Activated B cell treated with CpG ODN at 0.5 μM for 24 hours (primary cell): ENCODE data around the gene CACTIN. TPM values are rescaled to one million over a fixed set of nuclear protein-coding genes. Genes with fewer than 3 reads are reported as not detected.

Experiments used
- ATAC-seq: fragments of 200-7000 bp; cut with Tn5 transposase; one replicate; pipeline ENCODE4 v1.10.0; 2021; ENCODE audit warnings: low read depth, mild to moderate bottlenecking, moderate library complexity
- CTCF ChIA-PET: fragments of 350-600 bp; sonication (Branson Sonifier 250); formaldehyde crosslinking; loops from one replicate; lab custom pipeline; 2021; ENCODE audit warnings: antibody characterized with exemption; lab: Charles Lee
- POLR2A ChIA-PET: fragments of 350-600 bp; sonication (Branson Sonifier 250); formaldehyde crosslinking; loops from one replicate; lab custom pipeline; 2021; ENCODE audit warnings: antibody characterized with exemption; lab: Charles Lee
- DNase-seq: peaks from one replicate; pipeline ENCODE4 v3.0.0; 2022
- H3K27ac Mint-ChIP-seq: one replicate; pipeline ENCODE4 v1.8.0; 2020; ENCODE audit warnings: mixed read lengths
- H3K27me3 Mint-ChIP-seq: one replicate; pipeline ENCODE4 v1.8.0; 2021; ENCODE audit warnings: mixed read lengths
- H3K36me3 Mint-ChIP-seq: one replicate; pipeline ENCODE4 v1.8.0; 2021; ENCODE audit warnings: low read depth, mixed read lengths
- H3K4me1 Mint-ChIP-seq: one replicate; pipeline ENCODE4 v1.8.0; 2021; ENCODE audit warnings: mixed read lengths
- H3K4me3 Mint-ChIP-seq: one replicate; pipeline ENCODE4 v1.8.0; 2020; ENCODE audit warnings: mild to moderate bottlenecking, mixed read lengths
- H3K9me3 Mint-ChIP-seq: one replicate; pipeline ENCODE4 v1.8.0; 2020; ENCODE audit warnings: mixed read lengths
- CTCF ChIP-seq: fragments of 200-600 bp; IDR thresholded peaks from one replicate; pipeline ENCODE4 v1.8.0; 2022; ENCODE audit warnings: antibody characterized with exemption, mild to moderate bottlenecking
- intact Hi-C: fragments of 100-400 bp; cut with micrococcal nuclease; formaldehyde crosslinking; loops from one replicate; pipeline ENCODE4 v1.15.1; 2024
- total RNA-seq: library from RNA; stranded (reverse); gene quantifications from 2 replicates; pipeline ENCODE4 v1.2.3, GENCODE V29; 2022

The CACTIN gene
- total RNA-seq, 1 donor from 2014 or later = 48.1 TPM

- DNase-seq = no peak
- no peak for TF ChIP-seq CTCF
- Mint-ChIP-seq H3K4me3 (no peak overlapping the region), H3K9me3 (no peaks in the 10 kb centered on the region), H3K36me3 (peaks cover 30% of the 10 kb centered on the region), H3K27ac (no peak overlapping the region), H3K4me1 (peaks cover 15% of the 10 kb centered on the region), H3K27me3 (peaks cover 1% of the 10 kb centered on the region)
- intact Hi-C loops = no loop called here
- ChIA-PET CTCF (no interaction called here), POLR2A (no interaction called here)
- no peak for ATAC-seq
Measured at GRCh38 chr19:3611841-3612240, 14.7 kb downstream of the CACTIN start.

- Mint-ChIP-seq H3K9me3 (no peaks in the 10 kb centered on the region), H3K4me3 (no peak overlapping the region), H3K27me3 (peaks cover 1% of the 10 kb centered on the region), H3K27ac (no peak overlapping the region), H3K36me3 (peaks cover 28% of the 10 kb centered on the region), H3K4me1 (peaks cover 15% of the 10 kb centered on the region)
- intact Hi-C loops = no loop called here
- POLR2A ChIA-PET = no interaction called here
- DNase-seq (no peak), ATAC-seq (no peak)
- CTCF ChIA-PET = no interaction called here
- TF ChIP-seq CTCF = no peak
Measured at GRCh38 chr19:3610745-3611717, 15.6 kb downstream of the CACTIN start.

- POLR2A ChIA-PET = no interaction called here
- intact Hi-C loops = loop anchor here (5.0 kb wide), 1 partner anchor 53 kb away; the partner anchor contains the start of gene MFSD12
- no peak for ATAC-seq
Measured at GRCh38 chr19:3609779-3610719, 16.5 kb downstream of the CACTIN start.

GRCh38 chr19:3608750-3609322 is 17.8 kb downstream of the CACTIN start:
- Mint-ChIP-seq H3K4me1 (peaks cover 15% of the 10 kb centered on the region), H3K36me3 (peaks cover 22% of the 10 kb centered on the region), H3K9me3 (no peaks in the 10 kb centered on the region), H3K27me3 (peaks cover 1% of the 10 kb centered on the region), H3K4me3 (no peak overlapping the region), H3K27ac (no peak overlapping the region)
- DNase-seq (no peak), ATAC-seq (no peak)
- ChIA-PET CTCF (interaction anchor here (1.6 kb wide), 1 partner anchor 14 kb away, joined by 3 read pairs; no protein-coding TSS in a partner anchor), POLR2A (interaction anchor here (0.6 to 1.1 kb wide), 3 partner anchors 17 to 428 kb away, joined by 3 to 4 read pairs (median 3); no protein-coding TSS in a partner anchor)
- intact Hi-C loops = loop anchor here (5.0 kb wide), 1 partner anchor 52 kb away; the partner anchor contains the start of gene MFSD12
- TF ChIP-seq CTCF = no peak

More at GRCh38 chr19:3609779-3610719, 16.5 kb downstream of the CACTIN start:
- TF ChIP-seq CTCF = no peak
- Mint-ChIP-seq H3K36me3 (peaks cover 23% of the 10 kb centered on the region), H3K4me3 (no peak overlapping the region), H3K27me3 (peaks cover 1% of the 10 kb centered on the region), H3K4me1 (peaks cover 15% of the 10 kb centered on the region), H3K9me3 (no peaks in the 10 kb centered on the region), H3K27ac (no peak overlapping the region)
- CTCF ChIA-PET = no interaction called here
- DNase-seq = no peak
